ENCODE results near the gene SLIT3.

SLIT3 gene

DNA sequence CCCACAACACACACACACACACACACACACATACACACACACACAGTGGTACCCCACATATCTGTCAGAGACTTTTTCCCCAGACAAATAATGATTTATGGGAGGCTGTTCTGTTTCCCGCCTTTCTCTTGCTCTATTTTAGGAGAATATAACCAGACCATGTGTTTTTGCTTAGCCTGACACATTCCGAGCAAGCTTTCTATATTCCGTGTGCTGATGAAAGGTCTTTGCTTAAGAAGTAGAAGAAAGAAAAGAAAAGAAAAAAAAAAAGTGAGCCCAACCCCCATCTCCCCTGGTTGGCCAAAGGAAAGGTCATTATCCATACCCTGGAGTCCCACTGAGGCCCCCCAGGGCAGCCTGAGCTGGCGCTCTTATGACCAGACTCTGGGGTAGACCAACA is 338.6 kb downstream of the SLIT3 start:
- Histone ChIP-seq H3K9me3 (ENCODE audit: insufficient read depth, low read length) (no peaks in the 10 kb centered on the region), H3K9ac (ENCODE audit: low read length) (no peak overlapping the region), H3K4me2 (ENCODE audit: low read depth, low read length, poor library complexity, severe bottlenecking) (no peak overlapping the region), H3K36me3 (ENCODE audit: low read length) (no peaks in the 10 kb centered on the region), H3K27me3 (ENCODE audit: low read length) (no peaks in the 10 kb centered on the region), H3K9me2 (replicated peaks; ENCODE audit: insufficient read depth, low read length) (no peaks in the 10 kb centered on the region), H4K20me1 (ENCODE audit: low read depth, low read length) (no peaks in the 10 kb centered on the region), H3K79me2 (ENCODE audit: insufficient read depth, low read length) (no peaks in the 10 kb centered on the region), H2AFZ (ENCODE audit: low read depth, low read length, severe bottlenecking) (no peak overlapping the region), H3K27ac (ENCODE audit: low read depth, low read length) (no peak overlapping the region), H3K4me3 (ENCODE audit: insufficient read depth, low read length, poor library complexity, severe bottlenecking) (no peak overlapping the region), H3F3A (ENCODE audit: insufficient read depth) (no peaks in the 10 kb centered on the region)
- TF ChIP-seq EZH2phosphoT487 (conservative IDR thresholded peaks at IDR 0.05; ENCODE audit: low read length) (no peak), CTCF (IDR thresholded peaks at IDR 0.05; ENCODE audit: insufficient read depth, low read length, poor library complexity, severe bottlenecking) (no peak)

- no peaks in the 10 kb centered on the region for H3K27me3 ChIP-seq (ENCODE audit: low read length)
- no peak overlapping the region for H3K27ac ChIP-seq (ENCODE audit: low read depth, low read length)
- no peak overlapping the region for H3K9ac ChIP-seq (ENCODE audit: low read length)
- no peaks in the 10 kb centered on the region for H3K79me2 ChIP-seq (ENCODE audit: insufficient read depth, low read length)
- no peak overlapping the region for H3K4me3 ChIP-seq (ENCODE audit: insufficient read depth, low read length, poor library complexity, severe bottlenecking)
- no peaks in the 10 kb centered on the region for H3K9me2 ChIP-seq (replicated peaks; ENCODE audit: insufficient read depth, low read length)
- H3F3A ChIP-seq (ENCODE audit: insufficient read depth), result no peaks in the 10 kb centered on the region
- no peak overlapping the region for H3K4me2 ChIP-seq (ENCODE audit: low read depth, low read length, poor library complexity, severe bottlenecking)
- H2AFZ ChIP-seq (ENCODE audit: low read depth, low read length, severe bottlenecking), result no peak overlapping the region
- TF ChIP-seq EZH2phosphoT487 (conservative IDR thresholded peaks at IDR 0.05; ENCODE audit: low read length) (no peak), CTCF (IDR thresholded peaks at IDR 0.05; ENCODE audit: insufficient read depth, low read length, poor library complexity, severe bottlenecking) (no peak)
- H3K36me3 ChIP-seq (ENCODE audit: low read length), result no peaks in the 10 kb centered on the region
- no peaks in the 10 kb centered on the region for H3K9me3 ChIP-seq (ENCODE audit: insufficient read depth, low read length)
- H4K20me1 ChIP-seq (ENCODE audit: low read depth, low read length), result no peaks in the 10 kb centered on the region
Observed at GRCh38 chr5:168961681-168962080, 339.3 kb downstream of the SLIT3 start.

- Histone ChIP-seq H3K27ac (ENCODE audit: low read depth, low read length) (no peak overlapping the region), H3K9me3 (ENCODE audit: insufficient read depth, low read length) (no peaks in the 10 kb centered on the region), H3K27me3 (ENCODE audit: low read length) (no peaks in the 10 kb centered on the region), H3F3A (ENCODE audit: insufficient read depth) (no peaks in the 10 kb centered on the region), H3K9me2 (replicated peaks; ENCODE audit: insufficient read depth, low read length) (no peaks in the 10 kb centered on the region), H4K20me1 (ENCODE audit: low read depth, low read length) (no peaks in the 10 kb centered on the region), H3K9ac (ENCODE audit: low read length) (no peak overlapping the region), H3K4me3 (ENCODE audit: insufficient read depth, low read length, poor library complexity, severe bottlenecking) (no peak overlapping the region), H3K79me2 (ENCODE audit: insufficient read depth, low read length) (no peaks in the 10 kb centered on the region), H3K4me2 (ENCODE audit: low read depth, low read length, poor library complexity, severe bottlenecking) (no peak overlapping the region), H3K36me3 (ENCODE audit: low read length) (no peaks in the 10 kb centered on the region), H2AFZ (ENCODE audit: low read depth, low read length, severe bottlenecking) (no peak overlapping the region)
- TF ChIP-seq EZH2phosphoT487 (conservative IDR thresholded peaks at IDR 0.05; ENCODE audit: low read length) (no peak), CTCF (IDR thresholded peaks at IDR 0.05; ENCODE audit: insufficient read depth, low read length, poor library complexity, severe bottlenecking) (no peak)
Observed at GRCh38 chr5:168960497-168960896, 340.4 kb downstream of the SLIT3 start.

All from SU-DHL-6 (cell line).